ENCODE data around the gene CCDC149.

CCDC149 gene

DNA sequence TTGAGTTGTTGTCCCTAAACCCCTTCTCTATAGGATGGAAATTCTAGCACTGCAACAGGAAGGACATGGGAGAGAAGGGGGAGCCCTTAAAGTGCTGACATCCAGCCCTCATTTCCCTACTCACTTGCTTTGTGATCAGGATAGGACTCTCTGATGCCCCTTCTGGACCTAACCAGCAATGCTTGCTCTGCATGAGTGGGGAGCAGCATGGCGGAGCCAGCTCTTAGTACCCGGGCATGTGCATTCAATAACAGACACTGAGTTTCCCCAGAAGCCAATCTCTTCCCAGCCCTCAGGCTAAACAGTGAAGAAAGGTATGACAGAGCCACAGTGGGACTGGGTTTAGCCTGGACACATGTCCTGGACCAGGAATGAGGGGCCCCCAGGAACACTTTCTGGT, 103.5 kb downstream of the CCDC149 start:
- TF ChIP-seq GABPA (IDR thresholded peaks at IDR 0.05; ENCODE audit: low read depth) (no peak), REST (IDR thresholded peaks at IDR 0.05; ENCODE audit: insufficient replicate concordance, low read depth) (no peak), SPI1 (IDR thresholded peaks at IDR 0.05; ENCODE audit: borderline replicate concordance, low read depth) (no peak), POLR2AphosphoS5 (IDR thresholded peaks at IDR 0.05; ENCODE audit: low read depth) (no peak)
- TF ChIP-seq, protein P1, sequence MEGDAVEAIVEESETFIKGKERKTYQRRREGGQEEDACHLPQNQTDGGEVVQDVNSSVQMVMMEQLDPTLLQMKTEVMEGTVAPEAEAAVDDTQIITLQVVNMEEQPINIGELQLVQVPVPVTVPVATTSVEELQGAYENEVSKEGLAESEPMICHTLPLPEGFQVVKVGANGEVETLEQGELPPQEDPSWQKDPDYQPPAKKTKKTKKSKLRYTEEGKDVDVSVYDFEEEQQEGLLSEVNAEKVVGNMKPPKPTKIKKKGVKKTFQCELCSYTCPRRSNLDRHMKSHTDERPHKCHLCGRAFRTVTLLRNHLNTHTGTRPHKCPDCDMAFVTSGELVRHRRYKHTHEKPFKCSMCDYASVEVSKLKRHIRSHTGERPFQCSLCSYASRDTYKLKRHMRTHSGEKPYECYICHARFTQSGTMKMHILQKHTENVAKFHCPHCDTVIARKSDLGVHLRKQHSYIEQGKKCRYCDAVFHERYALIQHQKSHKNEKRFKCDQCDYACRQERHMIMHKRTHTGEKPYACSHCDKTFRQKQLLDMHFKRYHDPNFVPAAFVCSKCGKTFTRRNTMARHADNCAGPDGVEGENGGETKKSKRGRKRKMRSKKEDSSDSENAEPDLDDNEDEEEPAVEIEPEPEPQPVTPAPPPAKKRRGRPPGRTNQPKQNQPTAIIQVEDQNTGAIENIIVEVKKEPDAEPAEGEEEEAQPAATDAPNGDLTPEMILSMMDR (IDR thresholded peaks at IDR 0.05; ENCODE audit: insufficient read depth, low read length): no peak
- no peak for DNase-seq (ENCODE audit: low read depth in 1 of 2, low spot score in 1 of 2)
- H3K27ac ChIP-seq (replicated peaks): no peak overlapping the region
- H3K4me3 ChIP-seq (replicated peaks; ENCODE audit: insufficient read depth, low read length): no peak overlapping the region
- no peaks in the 10 kb centered on the region for H3K27me3 ChIP-seq (ENCODE audit: insufficient read depth, poor library complexity, severe bottlenecking)

DNA sequence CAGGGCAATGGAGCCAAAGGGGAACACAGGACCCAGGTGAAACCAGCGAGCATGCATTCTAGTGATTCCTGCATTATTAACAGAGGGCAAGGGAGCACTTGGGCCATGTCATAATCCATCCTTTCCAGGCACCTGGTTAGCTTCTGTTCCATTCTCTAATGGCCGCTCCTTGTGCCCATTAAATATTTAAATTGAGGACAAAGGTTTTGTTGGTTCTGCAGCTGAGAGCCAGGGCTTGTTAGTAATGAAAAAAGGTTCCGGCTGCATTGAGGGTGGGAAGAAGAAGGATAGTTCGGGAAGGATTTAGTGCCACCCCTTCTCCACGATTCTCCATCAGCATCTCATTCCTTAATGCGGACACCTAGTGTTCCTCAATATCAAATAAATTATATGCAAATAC, 103.9 kb downstream of the CCDC149 start:
- no peaks in the 10 kb centered on the region for H3K27me3 ChIP-seq (ENCODE audit: insufficient read depth, poor library complexity, severe bottlenecking)
- H3K27ac ChIP-seq (replicated peaks): no peak overlapping the region
- TF ChIP-seq, protein P1 (IDR thresholded peaks at IDR 0.05; ENCODE audit: insufficient read depth, low read length): no peak
- TF ChIP-seq SPI1 (IDR thresholded peaks at IDR 0.05; ENCODE audit: borderline replicate concordance, low read depth) (no peak), REST (IDR thresholded peaks at IDR 0.05; ENCODE audit: insufficient replicate concordance, low read depth) (no peak)
- DNase-seq (ENCODE audit: low read depth in 1 of 2, low spot score in 1 of 2): no peak
- no peak overlapping the region for H3K4me3 ChIP-seq (replicated peaks; ENCODE audit: insufficient read depth, low read length)

DNA sequence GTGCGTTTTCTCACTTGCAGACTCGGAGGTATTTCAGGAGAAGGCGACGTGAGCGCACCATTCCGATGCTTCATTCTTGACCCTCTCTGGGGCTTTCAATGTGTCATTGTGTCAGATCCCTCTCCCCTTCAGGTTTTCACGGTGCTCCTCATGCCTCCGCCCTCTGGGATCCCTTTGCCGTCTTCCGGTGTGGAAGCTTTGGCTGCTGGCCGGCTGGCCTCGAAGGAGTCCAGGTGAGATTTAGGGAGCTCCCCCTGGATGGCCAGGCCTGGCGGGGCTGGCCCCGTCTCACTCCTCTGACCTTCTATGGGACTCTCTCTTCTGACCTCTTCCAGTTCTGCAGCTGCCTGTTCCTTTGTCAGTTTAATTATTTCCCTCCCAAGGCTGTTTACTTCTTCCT, 104.6 kb downstream of the CCDC149 start:
- DNase-seq (ENCODE audit: low read depth in 1 of 2, low spot score in 1 of 2): no peak
- H3K27me3 ChIP-seq (ENCODE audit: insufficient read depth, poor library complexity, severe bottlenecking): no peaks in the 10 kb centered on the region
- no peak for TF ChIP-seq GABPA (IDR thresholded peaks at IDR 0.05; ENCODE audit: low read depth)
- TF ChIP-seq, protein P1 (IDR thresholded peaks at IDR 0.05; ENCODE audit: insufficient read depth, low read length): no peak
- no peak for TF ChIP-seq POLR2AphosphoS5 (IDR thresholded peaks at IDR 0.05; ENCODE audit: low read depth)
- TF ChIP-seq REST (IDR thresholded peaks at IDR 0.05; ENCODE audit: insufficient replicate concordance, low read depth): no peak
- TF ChIP-seq SPI1 (IDR thresholded peaks at IDR 0.05; ENCODE audit: borderline replicate concordance, low read depth): no peak
- no peak overlapping the region for H3K27ac ChIP-seq (replicated peaks)
- no peak overlapping the region for H3K4me3 ChIP-seq (replicated peaks; ENCODE audit: insufficient read depth, low read length)
